ENCODE results near the gene TSC2.
"Not testable (repeated sequence)": the region's sequence is repeated elsewhere in the genome, so short reads cannot be mapped to it uniquely, and the experiment has no call there.

GRCh38 chr16:2129251-2129650 lies 81.5 kb downstream of the TSC2 start:
- not testable (repeated sequence) for TF ChIP-seq CTCF (conservative IDR thresholded peaks at IDR 0.05); ZFX (IDR thresholded peaks at IDR 0.05)
